GM12878 (cell line): ENCODE measurements around the gene FBXL22. TPM values are rescaled to one million over a fixed set of nuclear protein-coding genes. Genes with fewer than 3 reads are reported as not detected.

Experiments
- ATAC-seq: fragments of 200-7000 bp; cut with Tn5 transposase; 3 replicates; pipeline ENCODE4 v1.9.1; 2020; ENCODE audit warnings: mild to moderate bottlenecking, moderate library complexity
- BruUV-seq: library from RNA; stranded (reverse); fragments of 400-500 nt; replicated peaks from 2 replicates; lab custom pipeline; 2021; lab: Mats Ljungman, UMichigan
- CTCF ChIA-PET: fragments of 300-600 bp; sonication (Branson Sonifier 250); formaldehyde crosslinking; extraction: SDS; loops from one replicate; lab custom pipeline; 2021; ENCODE audit warnings: inconsistent platforms; lab: Yijun Ruan, JAX
- POLR2A ChIA-PET: fragments of 350-600 bp; formaldehyde crosslinking; extraction: SDS; loops from one replicate; lab custom pipeline; 2021; ENCODE audit warnings: inconsistent platforms; lab: Charles Lee
- RAD21 ChIA-PET: fragments of 300-600 bp; sonication (Branson Sonifier 250); formaldehyde crosslinking; loops from one replicate; lab custom pipeline; 2023; ENCODE audit warnings: antibody characterized with exemption; ENCODE audit not compliant: unreplicated experiment; lab: Charles Lee
- SMC1A ChIA-PET: fragments of 300-600 bp; sonication (Branson Sonifier 250); formaldehyde crosslinking; loops from one replicate; lab custom pipeline; 2023; ENCODE audit not compliant: unreplicated experiment, uncharacterized antibody; lab: Charles Lee
- DNase-seq: peaks from one replicate; pipeline ENCODE4 v3.0.0-alpha.2; 2011; ENCODE audit warnings: low read depth, low spot score
- FAIRE-seq: peaks from 3 replicates; lab custom pipeline; 2011; peaks lifted over from hg19 to GRCh38; lab: Jason Lieb, UNC
- H2AFZ ChIP-seq: 2 replicates; pipeline ENCODE4 v1.6.0; 2011; ENCODE audit warnings: low read depth, low read length, control low read depth; ENCODE audit not compliant: control insufficient read depth
- H3K27ac ChIP-seq: 2 replicates; pipeline ENCODE4 v1.5.1; 2011; ENCODE audit warnings: control low read depth; ENCODE audit not compliant: control insufficient read depth, insufficient read depth
- H3K27me3 ChIP-seq, 2 experiments: replicated peaks in 1 of 2; 2 replicates each; pipeline versions ENCODE4 v1.6.0 to v1.6.1; 2011; ENCODE audit warnings: low read length in 1 of 2; ENCODE audit not compliant: control insufficient read depth in 2 of 2, insufficient read depth in 2 of 2
- H3K36me3 ChIP-seq, 2 experiments: 2 replicates each; pipeline ENCODE4 v1.5.1; 2011; ENCODE audit warnings: low read length in 1 of 2; ENCODE audit not compliant: control insufficient read depth in 2 of 2, insufficient read depth in 2 of 2
- H3K4me1 ChIP-seq: 2 replicates; pipeline ENCODE4 v1.6.1; 2011; ENCODE audit warnings: mild to moderate bottlenecking, low read length, moderate library complexity, mixed read lengths; ENCODE audit not compliant: control insufficient read depth, insufficient read depth
- H3K4me2 ChIP-seq: 2 replicates; pipeline ENCODE4 v1.6.0; 2011; ENCODE audit warnings: control low read depth; ENCODE audit not compliant: control insufficient read depth, insufficient read depth
- H3K4me3 ChIP-seq: fragments of 200-600 bp; sonication (generic); 2 replicates; pipeline ENCODE4 v1.5.1; 2016
- H3K79me2 ChIP-seq: 2 replicates; pipeline ENCODE4 v1.6.0; 2011; ENCODE audit warnings: low read length; ENCODE audit not compliant: control insufficient read depth, insufficient read depth
- H3K9ac ChIP-seq: 2 replicates; pipeline ENCODE4 v1.8.0; 2011; ENCODE audit warnings: low read length, control low read depth, mixed read lengths; ENCODE audit not compliant: control insufficient read depth, insufficient read depth
- H3K9me3 ChIP-seq: replicated peaks from 3 replicates; pipeline ENCODE4 v1.5.1; 2011; ENCODE audit warnings: mild to moderate bottlenecking, low read length; ENCODE audit not compliant: control insufficient read depth, insufficient read depth
- H4K20me1 ChIP-seq: 2 replicates; pipeline ENCODE4 v1.6.0; 2011; ENCODE audit not compliant: control insufficient read depth, insufficient read depth
- DPF2 ChIP-seq: fragments of 450-650 bp; IDR thresholded peaks from 2 replicates; pipeline ENCODE4 v1.6.1; 2017; ENCODE audit warnings: mild to moderate bottlenecking
- EED ChIP-seq: sonication (generic); IDR thresholded peaks from 2 replicates; pipeline ENCODE4 v1.6.1; 2016; ENCODE audit warnings: antibody characterized with exemption, low read depth
- ELK1 ChIP-seq: IDR thresholded peaks from 2 replicates; pipeline ENCODE4 v1.6.1; 2012; ENCODE audit warnings: low read depth, low read length, improper control_type of control experiment
- EP300 ChIP-seq, 2 experiments: fragments of 150-350 bp in 1 of 2; IDR thresholded peaks; 2 replicates each; pipeline ENCODE4 v1.6.1; 2011 to 2012; ENCODE audit warnings: low read depth in 2 of 2, low read length in 2 of 2, borderline replicate concordance in 1 of 2, improper control_type of control experiment in 1 of 2, inconsistent platforms in 1 of 2; ENCODE audit not compliant: control insufficient read depth in 1 of 2
- EZH2 ChIP-seq: IDR thresholded peaks from 2 replicates; pipeline ENCODE4 v1.6.1; 2012; ENCODE audit warnings: low read depth, mild to moderate bottlenecking, control low read depth, inconsistent platforms, low read length, borderline replicate concordance; ENCODE audit not compliant: control insufficient read depth
- IKZF1 ChIP-seq: fragments of 450-650 bp; conservative IDR thresholded peaks from 2 replicates; pipeline ENCODE4 v1.6.1; 2017; ENCODE audit warnings: antibody characterized with exemption, mild to moderate bottlenecking
- IKZF2 ChIP-seq, 2 experiments: fragments of 450-650 bp; IDR thresholded peaks; 2 replicates each; pipeline ENCODE4 v1.6.1; 2017; ENCODE audit warnings: mild to moderate bottlenecking in 2 of 2, moderate library complexity in 2 of 2
- IRF3 ChIP-seq: fragments of 450-650 bp; IDR thresholded peaks from 2 replicates; pipeline ENCODE4 v1.6.1; 2014; ENCODE audit warnings: mild to moderate bottlenecking
- RUNX3 ChIP-seq: IDR thresholded peaks from 2 replicates; pipeline ENCODE4 v1.6.1; 2012; ENCODE audit warnings: low read length, inconsistent platforms
- ZSCAN29 ChIP-seq: fragments of 450-650 bp; IDR thresholded peaks from 2 replicates; pipeline ENCODE4 v1.6.1; 2017; ENCODE audit warnings: mild to moderate bottlenecking, moderate library complexity
- WGBS: methylation state at CpG from one replicate; pipeline ENCODE4 v1.1.6; 2016; ENCODE audit warnings: low lambda C conversion rate; ENCODE audit not compliant: insufficient replicate concordance, insufficient coverage; ENCODE audit errors: missing lambda C conversion rate; 5-methylcytosine and 5-hydroxymethylcytosine counted together
- in situ Hi-C: fragments of 300-500 bp; cut with MboI; formaldehyde crosslinking; loops from 9 replicates; pipeline ENCODE4 v1.14.3; 2018; ENCODE audit warnings: mixed read lengths
- intact Hi-C: fragments of 100-400 bp; cut with micrococcal nuclease; formaldehyde crosslinking; loops from one replicate; pipeline ENCODE4 v1.14.2; 2022; ENCODE audit not compliant: unreplicated experiment
- polyA plus RNA-seq, 11 experiments: library from polyadenylated mRNA; depleted of rRNA in 4 of 11; unstranded in 6 of 11; stranded (reverse) in 5 of 11; fragments of >200 nt; fragmentation: Nextera tagmentation in 4 of 11; fragmentation: Illumina TruSeq in 1 of 11; extraction: Ambion mirVana in 4 of 11; extraction: Trizol in 1 of 11; gene quantifications; 1 replicate in 1 of 11; 2 replicates in 10 of 11; pipeline versions ENCODE4 v1.2.1 to v1.2.3, GENCODE V29; 2011 to 2016; ENCODE audit warnings: inconsistent platforms in 2 of 11, missing spikeins in 2 of 11, low read depth in 1 of 11
- total RNA-seq, 4 experiments: library from RNA; depleted of rRNA in 3 of 4; stranded (reverse); fragments of >200 nt in 3 of 4; fragmentation: Illumina TruSeq in 1 of 4; extraction: Trizol in 1 of 4; gene quantifications; 2 replicates each; pipeline versions ENCODE4 v1.2.1 to v1.2.3, GENCODE V29; 2013 to 2021

Gene FBXL22
- total and polyA plus RNA-seq, 10 of the 15 experiments (the other 5 are each of a cell fraction or from before 2014, with no cell fraction given), result 0.05 to 2.6 (median 0.52) TPM

DNA sequence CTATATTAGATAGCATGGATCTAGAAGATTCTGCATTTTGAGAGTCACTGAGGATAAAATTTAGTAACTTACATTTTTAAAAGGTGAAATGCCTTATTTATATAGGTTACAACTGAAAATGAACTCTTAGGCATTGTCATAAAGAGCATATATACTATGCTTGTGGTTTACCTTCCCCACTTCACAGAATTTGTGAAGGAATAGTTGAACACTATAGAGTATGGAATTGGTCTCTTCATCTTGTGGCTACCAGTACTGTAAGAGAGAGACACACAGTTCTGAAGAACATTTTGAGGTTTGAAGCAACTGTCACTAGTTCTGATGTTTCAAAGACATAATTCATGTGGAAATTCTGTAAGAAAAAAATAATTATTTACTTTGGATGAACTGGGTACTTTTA, 41.7 kb upstream of the FBXL22 start (continued):
- TF ChIP-seq ELK1 (no peak), DPF2 (no peak), ZSCAN29 (no peak), IRF3 (no peak)

DNA sequence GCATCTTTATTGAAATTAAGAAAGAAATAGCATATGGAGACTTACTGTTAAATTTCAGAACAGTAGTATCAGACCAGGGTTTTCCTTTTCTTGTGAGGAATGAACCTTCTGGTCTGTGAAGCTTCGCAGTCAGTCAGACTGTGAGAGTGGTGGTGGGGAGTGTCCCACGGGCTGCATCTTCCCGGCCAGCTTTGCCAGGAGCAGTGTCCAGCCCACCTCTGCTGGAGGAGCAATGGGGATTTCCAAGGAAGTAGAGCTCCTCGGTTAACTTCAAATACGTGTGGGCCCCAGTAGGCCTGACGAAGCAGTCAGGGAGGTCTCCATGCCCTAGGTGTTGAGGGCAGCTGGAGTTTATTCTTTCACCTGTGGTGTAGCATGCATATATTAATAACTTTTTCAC, 40.9 kb upstream of the FBXL22 start:
- POLR2A ChIA-PET, result interaction anchor here (0.8 to 1.1 kb wide), 2 partner anchors 40 to 43 kb away, joined by 3 to 4 read pairs; no protein-coding TSS in a partner anchor
- peaks cover 13% of the 10 kb centered on the region in 2 experiments; a peak in 3 of 4 replicates for H3K36me3 ChIP-seq
- WGBS, result 14% methylated on average over 6 of the region's 6 CpGs
- no peak overlapping the region for H3K4me3 ChIP-seq
- ATAC-seq (peak; percentile 50), FAIRE-seq (no peak), DNase-seq (no peak)
- H3K4me2 ChIP-seq, result no peak overlapping the region; the same call in 1 of the 2 replicates
- H3K9ac ChIP-seq, result no peak overlapping the region
- peak overlapping the region; percentile 13; the same call in 1 of the 2 replicates for H3K27ac ChIP-seq
- intact Hi-C loops (no loop called here), in situ Hi-C loops (no loop called here)
- CTCF ChIA-PET, result interaction anchor here (0.6 to 2.0 kb wide), 7 partner anchors 23 to 363 kb away, joined by 3 to 8 read pairs (median 4); partner anchors contain the start of gene USP3
- no peaks in the 10 kb centered on the region for H3K9me3 ChIP-seq
- H3K79me2 ChIP-seq, result peaks cover 9% of the 10 kb centered on the region
- no TSS peak for BruUV-seq
- peaks cover 5% of the 10 kb centered on the region for H3K4me1 ChIP-seq
- H2AFZ ChIP-seq, result no peak overlapping the region
- H3K27me3 ChIP-seq, result no peaks in the 10 kb centered on the region
- SMC1A ChIA-PET, result interaction anchor here (0.9 to 4.5 kb wide), 13 partner anchors 8 to 90 kb away, joined by 3 to 30 read pairs (median 4); no protein-coding TSS in a partner anchor
- TF ChIP-seq IKZF2 (IDR thresholded peaks at IDR 0.05) (no peak), EED (0 out of 2 replicates have a peak, but pooled peaks have one; percentile 13), EZH2 (no peak), EP300 (IDR thresholded peaks at IDR 0.05; ENCODE audit: borderline replicate concordance in 1 of 2, control insufficient read depth in 1 of 2, low read depth in 2 of 2, low read length in 2 of 2) (no peak), RUNX3 (peak; percentile 42), IKZF1 (peak; percentile 39; the same call in 1 of the 2 replicates)
- H4K20me1 ChIP-seq, result no peaks in the 10 kb centered on the region
- RAD21 ChIA-PET, result interaction anchor here (0.6 to 2.1 kb wide), 12 partner anchors 9 to 90 kb away, joined by 3 to 13 read pairs (median 6); partner anchors contain the start of genes FBXL22 and USP3
